Chondrocyte (in vitro differentiated cells): Measurements from ENCODE around the gene MACROD2. TPM values are rescaled to one million over a fixed set of nuclear protein-coding genes. Genes with fewer than 3 reads are reported as not detected.

ENCODE experiments used
- DNase-seq: peaks from one replicate; pipeline ENCODE4 v3.0.0; 2021; ENCODE audit warnings: mixed read lengths, low spot score
- H3K27ac Mint-ChIP-seq: one replicate; pipeline ENCODE4 v1.8.0; 2021; ENCODE audit warnings: mild to moderate bottlenecking, moderate library complexity, mixed read lengths; ENCODE audit not compliant: unreplicated experiment
- H3K27me3 Mint-ChIP-seq: 2 replicates; pipeline ENCODE4 v1.8.0; 2021; ENCODE audit warnings: low read depth, mixed read lengths
- H3K36me3 Mint-ChIP-seq: 2 replicates; pipeline ENCODE4 v1.8.0; 2021; ENCODE audit warnings: low read depth, mixed read lengths
- H3K4me1 Mint-ChIP-seq: 2 replicates; pipeline ENCODE4 v1.8.0; 2021; ENCODE audit warnings: low read depth, mild to moderate bottlenecking, mixed read lengths
- H3K4me3 Mint-ChIP-seq: one replicate; pipeline ENCODE4 v1.8.0; 2021; ENCODE audit warnings: mild to moderate bottlenecking, moderate library complexity, mixed read lengths; ENCODE audit not compliant: unreplicated experiment
- H3K9me3 Mint-ChIP-seq: 2 replicates; pipeline ENCODE4 v1.8.0; 2021; ENCODE audit warnings: low read depth, mixed read lengths
- total RNA-seq: library from RNA; stranded (reverse); gene quantifications from 3 replicates; pipeline ENCODE4 v1.2.1, GENCODE V29; 2021
- TF ChIP-seq, protein P1 (sequence below): fragments of 200-600 bp; sonication (generic); IDR thresholded peaks from 2 replicates; pipeline ENCODE4 v1.5.0; 2021; ENCODE audit warnings: antibody characterized with exemption, mild to moderate bottlenecking, moderate library complexity

The MACROD2 gene
- total RNA-seq, 1 donor from 2014 or later, result 3.2 TPM

DNA sequence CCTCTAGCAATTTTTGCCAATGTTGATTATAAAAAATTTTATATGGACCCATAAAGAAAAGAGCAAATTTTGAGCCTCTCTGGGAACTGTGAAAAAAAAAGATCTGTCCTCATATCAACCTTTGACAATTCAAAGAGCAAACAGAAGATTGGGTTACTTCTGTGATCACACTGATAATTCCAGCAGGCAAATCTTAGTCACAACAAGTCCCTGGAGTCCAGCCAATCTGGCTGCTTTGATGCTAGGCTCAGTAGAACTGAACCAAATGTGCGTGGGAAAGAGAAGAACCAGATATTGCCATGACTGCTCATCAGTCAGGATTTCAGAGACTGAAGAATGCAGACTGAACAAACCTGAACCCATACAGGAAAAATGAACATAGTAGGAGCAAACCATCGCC is 780.5 kb downstream of the MACROD2 start:
- peaks cover 10% of the 10 kb centered on the region for H3K4me1 Mint-ChIP-seq
- TF ChIP-seq, protein P1, sequence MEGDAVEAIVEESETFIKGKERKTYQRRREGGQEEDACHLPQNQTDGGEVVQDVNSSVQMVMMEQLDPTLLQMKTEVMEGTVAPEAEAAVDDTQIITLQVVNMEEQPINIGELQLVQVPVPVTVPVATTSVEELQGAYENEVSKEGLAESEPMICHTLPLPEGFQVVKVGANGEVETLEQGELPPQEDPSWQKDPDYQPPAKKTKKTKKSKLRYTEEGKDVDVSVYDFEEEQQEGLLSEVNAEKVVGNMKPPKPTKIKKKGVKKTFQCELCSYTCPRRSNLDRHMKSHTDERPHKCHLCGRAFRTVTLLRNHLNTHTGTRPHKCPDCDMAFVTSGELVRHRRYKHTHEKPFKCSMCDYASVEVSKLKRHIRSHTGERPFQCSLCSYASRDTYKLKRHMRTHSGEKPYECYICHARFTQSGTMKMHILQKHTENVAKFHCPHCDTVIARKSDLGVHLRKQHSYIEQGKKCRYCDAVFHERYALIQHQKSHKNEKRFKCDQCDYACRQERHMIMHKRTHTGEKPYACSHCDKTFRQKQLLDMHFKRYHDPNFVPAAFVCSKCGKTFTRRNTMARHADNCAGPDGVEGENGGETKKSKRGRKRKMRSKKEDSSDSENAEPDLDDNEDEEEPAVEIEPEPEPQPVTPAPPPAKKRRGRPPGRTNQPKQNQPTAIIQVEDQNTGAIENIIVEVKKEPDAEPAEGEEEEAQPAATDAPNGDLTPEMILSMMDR, result no peak
- H3K4me3 Mint-ChIP-seq, result no peak overlapping the region
- H3K27me3 Mint-ChIP-seq, result no peaks in the 10 kb centered on the region
- peaks cover 4% of the 10 kb centered on the region for H3K9me3 Mint-ChIP-seq
- no peak for DNase-seq
- H3K27ac Mint-ChIP-seq, result no peak overlapping the region
- H3K36me3 Mint-ChIP-seq, result no peaks in the 10 kb centered on the region

DNA sequence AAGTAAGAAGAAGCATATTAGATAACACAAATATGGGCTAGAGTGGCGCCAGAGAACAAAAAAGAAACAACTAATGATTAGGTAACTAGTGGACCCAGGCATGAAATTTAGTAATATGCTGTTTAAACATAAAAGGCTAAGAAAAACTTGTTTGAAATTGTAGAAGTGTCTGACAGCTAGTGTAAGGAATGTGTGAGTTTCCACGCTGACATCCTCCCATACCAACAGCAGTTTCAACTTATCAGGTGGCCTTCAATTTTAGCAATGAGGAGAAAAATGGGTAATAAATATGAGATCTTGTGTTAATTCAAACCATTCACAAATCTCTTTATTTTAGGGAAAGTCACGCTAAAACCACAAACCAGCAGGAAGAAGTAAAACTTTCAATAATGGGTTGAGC is 782.3 kb downstream of the MACROD2 start:
- Mint-ChIP-seq H3K4me1 (peaks cover 10% of the 10 kb centered on the region), H3K9me3 (no peaks in the 10 kb centered on the region), H3K27me3 (no peaks in the 10 kb centered on the region), H3K27ac (no peak overlapping the region), H3K4me3 (no peak overlapping the region), H3K36me3 (no peaks in the 10 kb centered on the region)
- DNase-seq, result no peak
- TF ChIP-seq, protein P1, result no peak

DNA sequence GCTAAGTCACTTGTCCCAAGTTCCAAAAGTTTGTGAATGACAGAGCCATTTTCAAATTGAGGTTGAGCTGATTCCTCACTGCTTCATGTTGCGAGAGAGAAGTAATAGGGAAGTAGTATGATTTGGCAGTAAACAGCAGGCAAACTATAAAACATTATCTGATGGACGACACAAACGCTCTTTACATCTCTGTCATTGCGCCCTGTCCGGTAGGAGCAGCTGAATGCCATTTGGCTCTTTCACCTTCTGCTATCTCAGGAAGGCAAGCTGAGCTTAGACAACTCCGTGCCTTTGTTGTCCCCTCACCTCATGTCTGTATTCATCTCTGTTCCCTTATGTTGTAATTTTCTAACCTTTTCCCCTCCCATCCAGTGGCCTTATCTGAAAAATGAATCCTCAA is 782.8 kb downstream of the MACROD2 start:
- Mint-ChIP-seq H3K27me3 (no peaks in the 10 kb centered on the region), H3K9me3 (no peaks in the 10 kb centered on the region), H3K4me1 (peaks cover 10% of the 10 kb centered on the region), H3K4me3 (no peak overlapping the region), H3K27ac (no peak overlapping the region), H3K36me3 (no peaks in the 10 kb centered on the region)
- TF ChIP-seq, protein P1, result no peak
- DNase-seq, result no peak

DNA sequence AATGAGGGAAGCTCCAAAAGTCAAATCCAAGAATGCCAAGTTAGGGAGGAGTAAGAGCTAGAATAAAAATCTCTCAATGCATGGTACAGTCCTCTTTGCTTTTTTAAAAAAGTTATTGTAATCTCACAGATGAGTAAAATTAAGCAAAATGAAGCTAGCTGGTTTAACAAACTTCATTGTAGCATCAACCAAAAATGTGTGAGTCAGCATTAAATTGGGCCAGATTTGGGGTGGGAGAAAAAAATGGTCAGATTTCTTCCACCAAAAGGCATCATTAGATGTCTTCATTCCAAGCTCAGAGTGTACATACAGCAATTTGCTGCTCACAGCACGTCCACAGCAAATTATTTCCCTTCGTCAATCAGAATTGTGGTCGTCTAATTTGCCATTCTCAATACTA is 783.6 kb downstream of the MACROD2 start:
- no peaks in the 10 kb centered on the region for H3K27me3 Mint-ChIP-seq
- no peak overlapping the region for H3K4me3 Mint-ChIP-seq
- no peak overlapping the region for H3K27ac Mint-ChIP-seq
- TF ChIP-seq, protein P1, result no peak
- H3K9me3 Mint-ChIP-seq, result no peaks in the 10 kb centered on the region
- DNase-seq, result no peak
- no peaks in the 10 kb centered on the region for H3K36me3 Mint-ChIP-seq
- peaks cover 10% of the 10 kb centered on the region for H3K4me1 Mint-ChIP-seq

DNA sequence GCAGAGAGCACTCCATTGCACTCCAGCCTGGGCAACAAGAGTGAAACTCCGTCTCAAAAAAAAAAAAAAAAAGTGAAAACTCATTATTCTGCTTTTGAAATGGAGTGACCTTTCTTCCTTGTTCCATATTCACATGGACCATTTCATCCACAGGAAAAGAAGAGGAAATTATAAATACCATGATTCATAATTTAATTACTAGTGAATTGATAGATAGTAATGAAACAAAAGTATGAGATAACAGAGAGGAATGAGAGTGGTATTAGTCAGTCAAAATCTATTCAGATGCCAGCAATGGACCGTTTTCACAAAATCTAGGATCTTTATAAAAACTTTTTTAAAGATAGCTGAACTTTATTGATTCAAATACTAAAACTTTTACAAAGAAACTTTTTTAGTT is 785.2 kb downstream of the MACROD2 start:
- no peak for DNase-seq
- Mint-ChIP-seq H3K27ac (no peak overlapping the region), H3K27me3 (no peaks in the 10 kb centered on the region), H3K4me1 (peaks cover 10% of the 10 kb centered on the region), H3K36me3 (no peaks in the 10 kb centered on the region), H3K4me3 (no peak overlapping the region), H3K9me3 (no peaks in the 10 kb centered on the region)
- TF ChIP-seq, protein P1, result no peak
